Measurements from ENCODE around the gene SCARF2.
"Not testable (repeated sequence)": the region's sequence is repeated elsewhere in the genome, so short reads cannot be mapped to it uniquely, and the experiment has no call there.

The SCARF2 gene

GRCh38 chr22:20409385-20409784 lies 28.2 kb downstream of the SCARF2 start:
- not testable (repeated sequence) for DNase-seq (ENCODE audit: low spot score)

- DNase-seq (ENCODE audit: low spot score): no peak
These were observed 28.7 kb downstream of the SCARF2 start for GRCh38 chr22:20408891-20409290.

GRCh38 chr22:20407829-20408228 lies 29.8 kb downstream of the SCARF2 start:
- DNase-seq (ENCODE audit: low spot score): no peak

- DNase-seq (ENCODE audit: low spot score): no peak
These were observed 30.8 kb downstream of the SCARF2 start for GRCh38 chr22:20406686-20407408.

GRCh38 chr22:20405931-20406685 lies 31.5 kb downstream of the SCARF2 start:
- no peak for DNase-seq (ENCODE audit: low spot score)

- DNase-seq (ENCODE audit: low spot score): no peak
These were observed 32.2 kb downstream of the SCARF2 start for GRCh38 chr22:20405291-20405930.

- DNase-seq (ENCODE audit: low spot score): no peak
These were observed 32.7 kb downstream of the SCARF2 start for GRCh38 chr22:20404881-20405280.

GRCh38 chr22:20403779-20404140 lies 33.9 kb downstream of the SCARF2 start:
- no peak for DNase-seq (ENCODE audit: low spot score)

- DNase-seq (ENCODE audit: low spot score): no peak
These were observed 34.5 kb downstream of the SCARF2 start for GRCh38 chr22:20402960-20403778.

- DNase-seq (ENCODE audit: low spot score): no peak
These were observed 36.1 kb downstream of the SCARF2 start for GRCh38 chr22:20401376-20402014.

- no peak for DNase-seq (ENCODE audit: low spot score)
These were observed 36.8 kb downstream of the SCARF2 start for GRCh38 chr22:20400606-20401375.

GRCh38 chr22:20399866-20400605 lies 37.6 kb downstream of the SCARF2 start:
- DNase-seq (ENCODE audit: low spot score): no peak

GRCh38 chr22:20398420-20398819 lies 39.2 kb downstream of the SCARF2 start:
- no peak for DNase-seq (ENCODE audit: low spot score)

- DNase-seq (ENCODE audit: low spot score): no peak
These were observed 40.1 kb downstream of the SCARF2 start for GRCh38 chr22:20397498-20397897.

GRCh38 chr22:20396639-20397038 lies 41.0 kb downstream of the SCARF2 start:
- no peak for DNase-seq (ENCODE audit: low spot score)

GRCh38 chr22:20395907-20396287 lies 41.7 kb downstream of the SCARF2 start:
- no peak for DNase-seq (ENCODE audit: low spot score)

GRCh38 chr22:20395181-20395906 lies 42.3 kb downstream of the SCARF2 start:
- no peak for DNase-seq (ENCODE audit: low spot score)

- DNase-seq (ENCODE audit: low spot score): no peak
These were observed 43.7 kb downstream of the SCARF2 start, which contains the start of gene ZNF74 for GRCh38 chr22:20393705-20394476. Gene ZNF74 (plus strand): TSS chr22:20394151. CDS start chr22:20394629, 478 bp downstream.
